ENCODE results near the gene SPSB1. TPM values are rescaled to one million over a fixed set of nuclear protein-coding genes. Genes with fewer than 3 reads are reported as not detected.

Gene SPSB1
- total RNA-seq, 1 donor from 2014 or later: 17.6 TPM

GRCh38 chr1:9303916-9304315 lies 11.2 kb downstream of the SPSB1 start:
- TF ChIP-seq CTCF (IDR thresholded peaks at IDR 0.05; ENCODE audit: insufficient read depth, low read length, severe bottlenecking): no peak
- Histone ChIP-seq H3K27me3 (ENCODE audit: control insufficient read depth, insufficient read depth, low read length) (no peaks in the 10 kb centered on the region), H3K4me3 (ENCODE audit: low read depth, low read length) (no peak overlapping the region), H3K36me3 (ENCODE audit: control insufficient read depth, insufficient read depth, low read length) (peaks cover 6% of the 10 kb centered on the region)
- DNase-seq (ENCODE audit: low read depth): no peak
- no peak for FAIRE-seq

GRCh38 chr1:9305216-9305615 lies 12.5 kb downstream of the SPSB1 start:
- Histone ChIP-seq H3K36me3 (ENCODE audit: control insufficient read depth, insufficient read depth, low read length) (peaks cover 6% of the 10 kb centered on the region), H3K4me3 (ENCODE audit: low read depth, low read length) (no peak overlapping the region), H3K27me3 (ENCODE audit: control insufficient read depth, insufficient read depth, low read length) (no peaks in the 10 kb centered on the region)
- DNase-seq (ENCODE audit: low read depth) (no peak), FAIRE-seq (no peak)
- no peak for TF ChIP-seq CTCF (IDR thresholded peaks at IDR 0.05; ENCODE audit: insufficient read depth, low read length, severe bottlenecking)

- H3K36me3 ChIP-seq (ENCODE audit: control insufficient read depth, insufficient read depth, low read length): peaks cover 6% of the 10 kb centered on the region
- FAIRE-seq (peak; percentile 36), DNase-seq (ENCODE audit: low read depth) (no peak)
- TF ChIP-seq CTCF (IDR thresholded peaks at IDR 0.05; ENCODE audit: insufficient read depth, low read length, severe bottlenecking): no peak
- H3K4me3 ChIP-seq (ENCODE audit: low read depth, low read length): no peak overlapping the region
- H3K27me3 ChIP-seq (ENCODE audit: control insufficient read depth, insufficient read depth, low read length): no peaks in the 10 kb centered on the region
Measured at GRCh38 chr1:9306006-9306405, 13.3 kb downstream of the SPSB1 start.

- DNase-seq (ENCODE audit: low read depth): no peak
- H3K4me3 ChIP-seq (ENCODE audit: low read depth, low read length): no peak overlapping the region
Measured at GRCh38 chr1:9307303-9307702, 14.6 kb downstream of the SPSB1 start.

GRCh38 chr1:9308236-9308785 lies 15.6 kb downstream of the SPSB1 start:
- Histone ChIP-seq H3K27me3 (ENCODE audit: control insufficient read depth, insufficient read depth, low read length) (no peaks in the 10 kb centered on the region), H3K36me3 (ENCODE audit: control insufficient read depth, insufficient read depth, low read length) (peaks cover 3% of the 10 kb centered on the region), H3K4me3 (ENCODE audit: low read depth, low read length) (no peak overlapping the region)
- FAIRE-seq (no peak), DNase-seq (ENCODE audit: low read depth) (no peak)
- TF ChIP-seq CTCF (IDR thresholded peaks at IDR 0.05; ENCODE audit: insufficient read depth, low read length, severe bottlenecking): no peak

More at GRCh38 chr1:9307303-9307702, 14.6 kb downstream of the SPSB1 start:
- no peak for FAIRE-seq
- peaks cover 2% of the 10 kb centered on the region for H3K36me3 ChIP-seq (ENCODE audit: control insufficient read depth, insufficient read depth, low read length)
- H3K27me3 ChIP-seq (ENCODE audit: control insufficient read depth, insufficient read depth, low read length): no peaks in the 10 kb centered on the region
- TF ChIP-seq CTCF (IDR thresholded peaks at IDR 0.05; ENCODE audit: insufficient read depth, low read length, severe bottlenecking): no peak

GRCh38 chr1:9309080-9309479 lies 16.4 kb downstream of the SPSB1 start:
- Histone ChIP-seq H3K4me3 (ENCODE audit: low read depth, low read length) (no peak overlapping the region), H3K36me3 (ENCODE audit: control insufficient read depth, insufficient read depth, low read length) (peaks cover 3% of the 10 kb centered on the region), H3K27me3 (ENCODE audit: control insufficient read depth, insufficient read depth, low read length) (no peaks in the 10 kb centered on the region)
- DNase-seq (ENCODE audit: low read depth) (no peak), FAIRE-seq (no peak)
- no peak for TF ChIP-seq CTCF (IDR thresholded peaks at IDR 0.05; ENCODE audit: insufficient read depth, low read length, severe bottlenecking)
